Fibroblast of skin of left quadriceps (primary cell): ENCODE measurements around the gene FOXP2.
A peak's percentile ranks its signal among the peaks of the same experiment; 100 is the strongest.
"Not testable (repeated sequence)": the region's sequence is repeated elsewhere in the genome, so short reads cannot be mapped to it uniquely, and the experiment has no call there.

Experiments used
- DNase-seq, 2 experiments: peaks; one replicate each; pipeline ENCODE4 v3.0.0-alpha.2; 2013; ENCODE audit warnings: low read depth in 2 of 2

Gene FOXP2

GRCh38 chr7:114414156-114415063 is at the start of gene FOXP2:
FOXP2 (plus strand) TSS chr7:114414815; CDS start chr7:114426512, 11,697 bp downstream.
- DNase-seq: peak in 1 of 2 experiments; percentile 16

GRCh38 chr7:114365791-114366190 is 48.8 kb upstream of the FOXP2 start:
- peak; percentile 50 for DNase-seq

- no peak for DNase-seq
Observed at GRCh38 chr7:114368492-114368891, 46.1 kb upstream of the FOXP2 start.

- DNase-seq: no peak
Observed at GRCh38 chr7:114369294-114369693, 45.3 kb upstream of the FOXP2 start.

- no peak for DNase-seq
Observed at GRCh38 chr7:114372619-114373018, 42.0 kb upstream of the FOXP2 start.

GRCh38 chr7:114375907-114376306 is 38.7 kb upstream of the FOXP2 start:
- DNase-seq: no peak

- DNase-seq: not testable (repeated sequence)
Observed at GRCh38 chr7:114383946-114384345, 30.7 kb upstream of the FOXP2 start.

GRCh38 chr7:114384346-114384745 is 30.3 kb upstream of the FOXP2 start:
- DNase-seq: not testable (repeated sequence)

GRCh38 chr7:114388021-114388420 is 26.6 kb upstream of the FOXP2 start:
- no peak for DNase-seq

GRCh38 chr7:114392686-114393085 is 21.9 kb upstream of the FOXP2 start:
- no peak for DNase-seq

- DNase-seq: no peak
Observed at GRCh38 chr7:114402876-114403635, 11.6 kb upstream of the FOXP2 start.

GRCh38 chr7:114405427-114405826 is 9.2 kb upstream of the FOXP2 start:
- DNase-seq: no peak

- peak in 1 of 2 experiments; percentile 29 for DNase-seq
Observed at GRCh38 chr7:114409750-114410149, 4.9 kb upstream of the FOXP2 start.

- DNase-seq: no peak
Observed at GRCh38 chr7:114412548-114412947, 2.1 kb upstream of the FOXP2 start.

- no peak for DNase-seq
Observed at GRCh38 chr7:114413761-114414155, 857 bp upstream of the FOXP2 start.

GRCh38 chr7:114415064-114415989 is 712 bp downstream of the FOXP2 start:
- DNase-seq: no peak

GRCh38 chr7:114416129-114416990 is 1.7 kb downstream of the FOXP2 start:
- DNase-seq: no peak

GRCh38 chr7:114417290-114417689 is 2.7 kb downstream of the FOXP2 start:
- DNase-seq: no peak

- DNase-seq: no peak
Observed at GRCh38 chr7:114418117-114418516, 3.5 kb downstream of the FOXP2 start.

GRCh38 chr7:114419441-114420272 is 5.0 kb downstream of the FOXP2 start:
- DNase-seq: no peak
